RWPE1 (cell line): Measurements from ENCODE around the gene DTD1.

Source experiments
- CTCF ChIA-PET: fragments of 350-600 bp; sonication (Branson Sonifier 250); formaldehyde crosslinking; extraction: SDS; loops from one replicate; lab custom pipeline; 2021; lab: Yijun Ruan, JAX
- POLR2A ChIA-PET: fragments of 400-600 bp; formaldehyde crosslinking; extraction: SDS; loops from one replicate; lab custom pipeline; 2020; ENCODE audit warnings: antibody characterized with exemption; ENCODE audit not compliant: low non-redundant PET; lab: Yijun Ruan, JAX
- DNase-seq: peaks from one replicate; pipeline ENCODE4 v3.0.0; 2012; ENCODE audit warnings: low spot score
- H3K27ac ChIP-seq: fragments of 450-650 bp; 2 replicates; pipeline ENCODE4 v1.5.1; 2017
- TF ChIP-seq, protein P1 (sequence below): fragments of 450-650 bp; conservative IDR thresholded peaks from 2 replicates; pipeline ENCODE4 v1.5.1; 2017; ENCODE audit warnings: low read depth, mild to moderate bottlenecking

DTD1 gene

DNA sequence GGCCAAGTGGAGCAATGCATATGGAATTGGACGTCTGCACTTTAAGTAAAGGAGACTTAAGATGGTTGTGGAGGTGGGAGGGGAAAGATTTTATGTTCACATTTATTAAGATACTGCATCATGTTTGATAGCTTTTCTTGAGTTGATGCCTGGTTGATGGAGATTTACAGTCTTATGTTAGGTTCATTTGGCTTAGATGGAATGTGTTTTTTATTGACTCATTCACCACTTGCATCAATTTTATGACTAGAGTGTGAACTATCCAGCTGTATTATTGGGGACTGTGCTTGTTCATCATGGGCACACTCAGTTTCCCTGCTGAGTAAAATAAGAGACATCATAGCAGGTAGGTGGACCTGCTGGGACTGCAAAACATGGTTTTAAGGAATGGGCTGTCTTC, 134.5 kb downstream of the DTD1 start:
- ChIA-PET POLR2A (no interaction called here), CTCF (no interaction called here)
- TF ChIP-seq, protein P1, sequence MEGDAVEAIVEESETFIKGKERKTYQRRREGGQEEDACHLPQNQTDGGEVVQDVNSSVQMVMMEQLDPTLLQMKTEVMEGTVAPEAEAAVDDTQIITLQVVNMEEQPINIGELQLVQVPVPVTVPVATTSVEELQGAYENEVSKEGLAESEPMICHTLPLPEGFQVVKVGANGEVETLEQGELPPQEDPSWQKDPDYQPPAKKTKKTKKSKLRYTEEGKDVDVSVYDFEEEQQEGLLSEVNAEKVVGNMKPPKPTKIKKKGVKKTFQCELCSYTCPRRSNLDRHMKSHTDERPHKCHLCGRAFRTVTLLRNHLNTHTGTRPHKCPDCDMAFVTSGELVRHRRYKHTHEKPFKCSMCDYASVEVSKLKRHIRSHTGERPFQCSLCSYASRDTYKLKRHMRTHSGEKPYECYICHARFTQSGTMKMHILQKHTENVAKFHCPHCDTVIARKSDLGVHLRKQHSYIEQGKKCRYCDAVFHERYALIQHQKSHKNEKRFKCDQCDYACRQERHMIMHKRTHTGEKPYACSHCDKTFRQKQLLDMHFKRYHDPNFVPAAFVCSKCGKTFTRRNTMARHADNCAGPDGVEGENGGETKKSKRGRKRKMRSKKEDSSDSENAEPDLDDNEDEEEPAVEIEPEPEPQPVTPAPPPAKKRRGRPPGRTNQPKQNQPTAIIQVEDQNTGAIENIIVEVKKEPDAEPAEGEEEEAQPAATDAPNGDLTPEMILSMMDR: no peak
- no peak overlapping the region for H3K27ac ChIP-seq
- DNase-seq: no peak

DNA sequence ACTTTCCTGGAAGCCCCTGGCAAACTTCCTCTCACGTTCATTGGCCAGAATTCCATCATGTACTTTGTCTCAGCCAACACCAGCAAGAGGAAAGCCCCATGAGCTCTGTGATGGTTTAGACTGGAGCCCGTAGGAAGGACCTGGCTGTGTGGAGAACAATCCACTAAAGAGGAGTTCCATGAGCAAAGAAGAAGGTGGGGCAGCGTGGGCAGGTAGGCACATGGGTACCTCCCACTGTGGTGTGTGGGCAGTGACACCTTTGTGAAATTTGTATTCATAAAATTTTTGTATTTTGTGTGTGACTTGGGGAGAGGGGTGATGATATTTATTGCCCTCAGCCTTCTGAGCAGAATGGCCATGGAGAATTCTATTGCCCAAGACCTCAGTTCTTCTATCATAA, 136.2 kb downstream of the DTD1 start:
- CTCF ChIA-PET: no interaction called here
- TF ChIP-seq, protein P1: no peak

DNA sequence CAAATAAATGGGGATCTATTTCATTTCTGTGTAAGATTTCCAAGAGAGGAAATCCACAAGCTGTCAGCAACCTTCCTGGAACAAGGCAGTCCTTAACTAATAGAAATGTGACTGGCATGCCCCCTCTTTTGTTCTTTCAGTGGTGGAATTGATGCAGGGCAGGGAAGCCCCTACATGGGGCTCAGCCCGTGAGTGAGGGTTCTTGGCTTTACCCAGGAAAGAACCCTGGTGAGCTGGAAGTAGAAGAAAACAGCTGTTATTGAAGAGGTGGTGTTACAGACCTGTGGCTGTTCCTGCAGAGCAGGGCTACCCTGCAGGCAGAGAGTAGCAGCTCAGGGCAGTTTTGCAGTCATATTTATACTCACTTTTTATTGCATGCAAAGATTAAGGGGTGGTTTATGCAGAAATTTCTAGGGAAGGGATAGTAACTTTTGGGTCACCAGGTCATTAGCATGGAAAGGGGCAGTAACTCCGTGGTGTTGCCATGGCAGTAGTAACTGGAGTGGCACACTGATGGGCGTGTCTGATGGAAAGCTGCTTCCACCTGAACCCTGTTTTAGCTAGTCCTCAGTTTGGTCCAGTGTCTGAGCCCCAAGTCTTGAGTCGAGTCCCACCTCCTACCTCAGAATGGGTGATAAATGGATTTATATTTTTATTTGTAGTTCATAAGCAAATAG, 137.1 kb downstream of the DTD1 start:
- TF ChIP-seq, protein P1: no peak
- H3K27ac ChIP-seq: no peak overlapping the region
- no peak for DNase-seq
- POLR2A ChIA-PET: no interaction called here
- CTCF ChIA-PET: no interaction called here

More for the DNA sequence above, 136.2 kb downstream of the DTD1 start:
- POLR2A ChIA-PET: no interaction called here
- H3K27ac ChIP-seq: no peak overlapping the region
- no peak for DNase-seq

DNA sequence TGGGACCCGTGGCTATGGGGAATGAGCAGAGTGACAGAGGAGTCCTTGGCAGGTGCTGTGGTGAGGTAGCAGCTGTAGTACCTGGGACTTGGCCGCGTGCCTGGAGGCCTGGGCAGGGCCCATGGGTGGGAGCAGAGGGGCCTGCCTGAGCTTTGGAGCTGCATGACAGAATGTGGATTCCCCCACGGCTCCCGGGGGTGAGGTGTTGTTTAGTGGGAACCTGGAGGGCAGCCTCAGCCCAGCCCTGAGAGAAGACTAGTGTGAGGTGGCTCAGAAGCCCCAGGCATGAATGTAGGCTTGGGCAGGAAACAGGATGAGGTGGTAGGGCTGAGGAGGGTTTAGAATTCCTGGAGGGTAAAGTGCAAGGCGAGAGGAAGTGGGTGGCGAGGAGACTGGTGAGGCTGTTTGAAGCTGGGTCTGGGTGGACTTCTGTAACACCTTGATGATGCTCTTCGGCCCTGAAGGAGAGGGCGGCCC, 139.2 kb downstream of the DTD1 start:
- TF ChIP-seq, protein P1: no peak
- DNase-seq: no peak
- POLR2A ChIA-PET: no interaction called here
- H3K27ac ChIP-seq: no peak overlapping the region
- CTCF ChIA-PET: no interaction called here

DNA sequence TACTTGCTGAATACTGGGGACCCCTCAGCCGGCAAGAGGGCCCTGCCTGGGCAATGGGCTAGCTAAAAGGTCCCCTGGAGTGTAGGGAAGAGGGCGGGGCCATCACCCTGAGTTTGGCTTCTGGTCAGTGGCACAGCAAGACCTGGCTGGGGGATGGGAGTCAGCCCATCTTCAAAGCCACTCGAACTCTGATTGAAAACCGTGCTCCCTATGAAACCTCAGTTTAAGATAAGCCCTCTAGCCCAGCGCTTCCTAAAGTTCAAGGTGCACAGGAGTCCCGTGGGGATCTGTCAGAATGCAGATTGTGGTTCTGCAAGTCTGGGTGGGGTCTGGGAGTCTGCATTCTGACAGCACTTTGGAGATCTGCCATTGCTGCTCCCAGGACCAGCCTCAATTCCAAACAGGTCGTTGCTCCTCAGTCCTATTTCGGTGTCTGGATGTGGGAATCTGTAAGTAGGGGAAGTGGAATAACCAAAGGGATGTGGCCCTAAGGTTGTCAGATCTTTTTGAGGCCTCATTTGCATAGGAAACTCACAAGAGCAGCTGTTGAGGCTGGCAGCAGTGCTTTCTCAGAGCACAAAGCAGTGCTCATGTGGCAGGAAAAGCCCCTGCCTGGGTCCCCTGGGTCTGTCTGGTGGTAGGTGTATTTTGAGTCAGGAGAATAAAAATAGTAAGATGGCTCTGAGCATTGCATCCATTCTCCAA, 140.5 kb downstream of the DTD1 start:
- no peak for DNase-seq
- CTCF ChIA-PET: interaction anchor here (0.7 kb wide), 1 partner anchor 835 kb away, joined by 3 read pairs; no protein-coding TSS in a partner anchor
- POLR2A ChIA-PET: no interaction called here
- TF ChIP-seq, protein P1: no peak
- H3K27ac ChIP-seq: no peak overlapping the region

DNA sequence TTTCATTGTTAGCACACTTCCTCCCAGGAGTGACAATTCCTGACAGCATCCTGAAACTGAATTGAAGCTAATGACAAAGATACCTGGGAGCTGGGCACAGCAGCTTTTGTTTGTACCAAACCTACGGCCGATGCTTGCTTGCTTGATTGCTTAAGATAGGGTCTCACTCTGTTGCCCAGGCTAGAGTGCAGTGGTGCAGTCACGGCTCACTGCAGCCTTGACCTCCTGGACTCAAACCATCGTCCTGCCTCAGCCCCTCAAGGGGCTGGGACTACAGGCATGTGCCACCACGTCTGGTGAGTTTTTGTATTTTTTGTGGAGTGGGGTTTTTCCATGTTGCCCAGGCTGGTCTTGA, 141.0 kb downstream of the DTD1 start:
- no peak for DNase-seq
- ChIA-PET POLR2A (no interaction called here), CTCF (interaction anchor here (0.7 kb wide), 1 partner anchor 835 kb away, joined by 3 read pairs; no protein-coding TSS in a partner anchor)
- TF ChIP-seq, protein P1: no peak
- no peak overlapping the region for H3K27ac ChIP-seq
